OCI-LY3 (cell line): ENCODE results near the gene FBLIM1.

Experiments
- EZH2phosphoT487 ChIP-seq: fragments of 200-600 bp; shearing (Covaris generic); IDR thresholded peaks from 2 replicates; pipeline ENCODE4 v1.6.1; 2018; ENCODE audit warnings: antibody characterized with exemption, mixed run types, low read depth
- TF ChIP-seq, protein P1 (sequence below): fragments of 200-600, 300-600 bp; sonication (generic); IDR thresholded peaks from 2 replicates; pipeline ENCODE4 v1.5.1; 2014; ENCODE audit warnings: antibody characterized with exemption, low read length, low read depth

DNA sequence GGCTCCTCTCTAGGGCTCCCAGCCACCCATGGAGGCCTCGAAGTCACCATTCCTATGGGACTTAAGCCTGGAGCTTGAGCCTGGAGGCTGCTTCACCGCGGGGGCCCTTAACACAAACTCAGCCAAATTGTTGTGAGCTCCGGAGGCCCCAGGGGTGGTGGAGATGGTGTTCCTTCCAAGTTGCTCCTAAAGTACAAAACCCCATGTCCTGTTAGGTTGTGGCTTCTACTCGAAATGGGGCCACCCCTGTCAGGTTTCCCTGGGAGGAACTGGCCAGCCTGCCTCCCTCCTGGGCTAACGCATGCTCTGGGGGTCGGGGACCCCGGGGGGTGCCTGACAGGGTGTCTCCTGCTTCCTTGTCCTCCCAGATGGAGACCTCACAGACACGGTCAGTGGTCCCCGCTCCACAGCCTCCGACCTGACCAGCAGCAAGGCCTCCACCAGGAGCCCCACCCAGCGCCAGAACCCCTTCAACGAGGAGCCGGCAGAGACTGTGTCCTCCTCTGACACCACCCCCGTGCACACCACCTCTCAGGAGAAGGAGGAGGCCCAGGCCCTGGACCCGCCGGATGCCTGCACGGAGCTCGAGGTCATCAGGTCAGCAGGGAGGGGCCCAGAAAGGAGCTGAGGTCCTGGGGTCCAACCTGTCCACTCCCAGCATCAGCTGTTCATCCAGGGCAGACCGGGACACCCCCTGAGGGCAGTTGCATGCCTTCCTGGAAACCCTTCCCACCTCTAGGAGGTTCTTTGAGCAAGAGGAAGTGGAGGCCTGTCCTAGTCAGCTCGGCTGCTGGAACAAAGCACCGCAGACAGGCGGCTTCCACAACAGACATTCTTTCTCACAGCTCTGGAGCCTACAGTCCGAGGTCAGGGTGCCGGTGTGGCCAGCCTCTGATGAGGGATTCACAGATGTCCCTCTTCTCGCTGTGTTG is 33.4 kb upstream of the FBLIM1 start:
- TF ChIP-seq, protein P1, sequence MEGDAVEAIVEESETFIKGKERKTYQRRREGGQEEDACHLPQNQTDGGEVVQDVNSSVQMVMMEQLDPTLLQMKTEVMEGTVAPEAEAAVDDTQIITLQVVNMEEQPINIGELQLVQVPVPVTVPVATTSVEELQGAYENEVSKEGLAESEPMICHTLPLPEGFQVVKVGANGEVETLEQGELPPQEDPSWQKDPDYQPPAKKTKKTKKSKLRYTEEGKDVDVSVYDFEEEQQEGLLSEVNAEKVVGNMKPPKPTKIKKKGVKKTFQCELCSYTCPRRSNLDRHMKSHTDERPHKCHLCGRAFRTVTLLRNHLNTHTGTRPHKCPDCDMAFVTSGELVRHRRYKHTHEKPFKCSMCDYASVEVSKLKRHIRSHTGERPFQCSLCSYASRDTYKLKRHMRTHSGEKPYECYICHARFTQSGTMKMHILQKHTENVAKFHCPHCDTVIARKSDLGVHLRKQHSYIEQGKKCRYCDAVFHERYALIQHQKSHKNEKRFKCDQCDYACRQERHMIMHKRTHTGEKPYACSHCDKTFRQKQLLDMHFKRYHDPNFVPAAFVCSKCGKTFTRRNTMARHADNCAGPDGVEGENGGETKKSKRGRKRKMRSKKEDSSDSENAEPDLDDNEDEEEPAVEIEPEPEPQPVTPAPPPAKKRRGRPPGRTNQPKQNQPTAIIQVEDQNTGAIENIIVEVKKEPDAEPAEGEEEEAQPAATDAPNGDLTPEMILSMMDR = no peak
- TF ChIP-seq EZH2phosphoT487 = no peak
